Kidney epithelial cell (primary cell): ENCODE data around the gene SLX1A. TPM values are rescaled to one million over a fixed set of nuclear protein-coding genes. Genes with fewer than 3 reads are reported as not detected.
"Not testable (repeated sequence)": the region's sequence is repeated elsewhere in the genome, so short reads cannot be mapped to it uniquely, and the experiment has no call there.

ENCODE experiments used
- DNase-seq: peaks from one replicate; pipeline ENCODE4 v3.0.0-alpha.2; 2010; ENCODE audit warnings: low read depth
- H3K27me3 ChIP-seq: 2 replicates; pipeline ENCODE4 v1.6.0; 2011; ENCODE audit warnings: low read length; ENCODE audit not compliant: control insufficient read depth, insufficient read depth
- H3K36me3 ChIP-seq: 2 replicates; pipeline ENCODE4 v1.5.1; 2011; ENCODE audit warnings: low read length; ENCODE audit not compliant: control insufficient read depth, insufficient read depth
- H3K4me3 ChIP-seq: 2 replicates; pipeline ENCODE4 v1.5.1; 2011; ENCODE audit warnings: low read depth, mild to moderate bottlenecking, control low read depth, low read length
- CTCF ChIP-seq: IDR thresholded peaks from 2 replicates; pipeline ENCODE4 v1.5.1; 2011; ENCODE audit warnings: mild to moderate bottlenecking, moderate library complexity, low read length, control low read depth, inconsistent platforms; ENCODE audit not compliant: insufficient read depth, poor library complexity, severe bottlenecking
- total RNA-seq: library from RNA; depleted of rRNA; stranded (reverse); fragments of >200 nt; gene quantifications from 2 replicates; pipeline ENCODE4 v1.2.3, GENCODE V29; 2015

SLX1A gene
- total RNA-seq, 1 donor from 2014 or later, result 35.0 TPM

GRCh38 chr16:30151091-30151490, 42.6 kb upstream of the SLX1A start:
- no peak for TF ChIP-seq CTCF

GRCh38 chr16:30152517-30152916, 41.2 kb upstream of the SLX1A start:
- no peaks in the 10 kb centered on the region for H3K36me3 ChIP-seq
- H3K4me3 ChIP-seq, result no peak overlapping the region
- no peak for TF ChIP-seq CTCF
- no peak for DNase-seq
- H3K27me3 ChIP-seq, result no peaks in the 10 kb centered on the region

More at GRCh38 chr16:30151091-30151490, 42.6 kb upstream of the SLX1A start:
- Histone ChIP-seq H3K27me3 (no peaks in the 10 kb centered on the region), H3K36me3 (no peaks in the 10 kb centered on the region), H3K4me3 (no peak overlapping the region)
- DNase-seq, result no peak

- Histone ChIP-seq H3K27me3 (no peaks in the 10 kb centered on the region), H3K36me3 (no peaks in the 10 kb centered on the region), H3K4me3 (no peak overlapping the region)
- no peak for DNase-seq
- TF ChIP-seq CTCF, result no peak
Observed at GRCh38 chr16:30155188-30155587, 38.5 kb upstream of the SLX1A start.

GRCh38 chr16:30157214-30157613, 36.5 kb upstream of the SLX1A start:
- Histone ChIP-seq H3K27me3 (no peaks in the 10 kb centered on the region), H3K4me3 (no peak overlapping the region), H3K36me3 (no peaks in the 10 kb centered on the region)
- no peak for TF ChIP-seq CTCF
- no peak for DNase-seq

GRCh38 chr16:30163538-30163937, 30.1 kb upstream of the SLX1A start:
- DNase-seq, result no peak
- H3K36me3 ChIP-seq, result no peaks in the 10 kb centered on the region
- H3K4me3 ChIP-seq, result no peak overlapping the region
- no peaks in the 10 kb centered on the region for H3K27me3 ChIP-seq
- no peak for TF ChIP-seq CTCF

- no peak for DNase-seq
- no peak for TF ChIP-seq CTCF
- Histone ChIP-seq H3K27me3 (no peaks in the 10 kb centered on the region), H3K36me3 (no peaks in the 10 kb centered on the region), H3K4me3 (no peak overlapping the region)
Observed at GRCh38 chr16:30166202-30166902, 27.3 kb upstream of the SLX1A start.

- H3K4me3 ChIP-seq, H3K27me3 ChIP-seq, H3K36me3 ChIP-seq, DNase-seq: not testable (repeated sequence)
Observed at GRCh38 chr16:30168746-30169145, 24.9 kb upstream of the SLX1A start.

GRCh38 chr16:30169416-30169815, 24.3 kb upstream of the SLX1A start:
- H3K4me3 ChIP-seq, H3K27me3 ChIP-seq, DNase-seq, H3K36me3 ChIP-seq: not testable (repeated sequence)

- not testable (repeated sequence) for H3K36me3 ChIP-seq, DNase-seq, H3K4me3 ChIP-seq, H3K27me3 ChIP-seq
Observed at GRCh38 chr16:30170145-30170544, 23.5 kb upstream of the SLX1A start.
